ENCODE results near the gene FBLN7. TPM values are rescaled to one million over a fixed set of nuclear protein-coding genes. Genes with fewer than 3 reads are reported as not detected.

The FBLN7 gene
- total and polyA plus RNA-seq, 8 donors, result 2.6 to 19.1 (median 13.3) TPM

DNA sequence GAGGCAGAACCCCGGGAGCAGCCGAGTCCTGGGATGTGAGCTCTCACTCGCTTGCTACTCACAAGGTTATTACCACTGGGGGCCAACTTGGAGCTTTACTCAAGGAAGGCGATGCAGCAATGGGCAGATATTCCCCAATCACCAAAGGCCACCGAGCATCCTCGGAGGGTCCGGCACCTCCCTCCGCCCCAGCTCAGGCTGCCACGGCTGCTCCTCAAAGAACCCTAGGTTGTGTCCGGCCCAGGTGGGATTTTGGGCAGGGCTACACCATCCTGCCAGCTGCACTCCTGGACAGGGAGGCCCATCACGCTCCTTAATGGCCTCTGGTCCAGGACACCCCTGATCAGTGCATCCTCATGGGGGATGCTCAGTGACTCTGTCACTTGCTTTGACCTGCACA is 24.8 kb downstream of the FBLN7 start:
- no peak overlapping the region for H3K27ac ChIP-seq
- TF ChIP-seq, protein P1, sequence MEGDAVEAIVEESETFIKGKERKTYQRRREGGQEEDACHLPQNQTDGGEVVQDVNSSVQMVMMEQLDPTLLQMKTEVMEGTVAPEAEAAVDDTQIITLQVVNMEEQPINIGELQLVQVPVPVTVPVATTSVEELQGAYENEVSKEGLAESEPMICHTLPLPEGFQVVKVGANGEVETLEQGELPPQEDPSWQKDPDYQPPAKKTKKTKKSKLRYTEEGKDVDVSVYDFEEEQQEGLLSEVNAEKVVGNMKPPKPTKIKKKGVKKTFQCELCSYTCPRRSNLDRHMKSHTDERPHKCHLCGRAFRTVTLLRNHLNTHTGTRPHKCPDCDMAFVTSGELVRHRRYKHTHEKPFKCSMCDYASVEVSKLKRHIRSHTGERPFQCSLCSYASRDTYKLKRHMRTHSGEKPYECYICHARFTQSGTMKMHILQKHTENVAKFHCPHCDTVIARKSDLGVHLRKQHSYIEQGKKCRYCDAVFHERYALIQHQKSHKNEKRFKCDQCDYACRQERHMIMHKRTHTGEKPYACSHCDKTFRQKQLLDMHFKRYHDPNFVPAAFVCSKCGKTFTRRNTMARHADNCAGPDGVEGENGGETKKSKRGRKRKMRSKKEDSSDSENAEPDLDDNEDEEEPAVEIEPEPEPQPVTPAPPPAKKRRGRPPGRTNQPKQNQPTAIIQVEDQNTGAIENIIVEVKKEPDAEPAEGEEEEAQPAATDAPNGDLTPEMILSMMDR (IDR thresholded peaks at IDR 0.05), result no peak
- DNase-seq (no peak), ATAC-seq (no peak)
- no peak overlapping the region for H3K4me3 ChIP-seq
- intact Hi-C loops (cut with DNase I), result no loop called here
- H3K36me3 ChIP-seq, result no peaks in the 10 kb centered on the region
- no peaks in the 10 kb centered on the region for H3K27me3 ChIP-seq
- H3K9me3 ChIP-seq, result no peaks in the 10 kb centered on the region
- no peaks in the 10 kb centered on the region for H3K4me1 ChIP-seq

GRCh38 chr2:112163541-112163981 is 25.4 kb downstream of the FBLN7 start:
- intact Hi-C loops (cut with DNase I), result no loop called here
- TF ChIP-seq, protein P1 (IDR thresholded peaks at IDR 0.05), result no peak
- DNase-seq (no peak), ATAC-seq (no peak)
- Histone ChIP-seq H3K27ac (no peak overlapping the region), H3K4me3 (no peak overlapping the region), H3K36me3 (no peaks in the 10 kb centered on the region), H3K9me3 (no peaks in the 10 kb centered on the region), H3K27me3 (no peaks in the 10 kb centered on the region), H3K4me1 (no peaks in the 10 kb centered on the region)

DNA sequence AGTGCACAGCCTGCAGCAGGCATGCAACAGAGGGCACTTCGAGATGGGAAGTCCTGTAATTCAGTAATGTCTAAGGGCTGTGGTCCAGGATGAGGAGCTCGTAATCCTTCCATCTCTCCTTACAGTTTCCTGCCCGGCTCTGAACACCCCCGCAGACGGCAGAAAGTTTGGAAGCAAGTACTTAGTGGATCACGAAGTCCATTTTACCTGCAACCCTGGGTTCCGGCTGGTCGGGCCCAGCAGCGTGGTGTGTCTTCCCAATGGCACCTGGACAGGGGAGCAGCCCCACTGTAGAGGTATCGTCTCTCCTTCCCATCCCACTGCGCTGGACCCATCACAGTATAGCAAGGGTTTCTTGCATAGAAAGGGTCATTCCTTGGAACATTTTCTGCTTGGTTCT is 26.7 kb downstream of the FBLN7 start:
- TF ChIP-seq, protein P1 (IDR thresholded peaks at IDR 0.05), result no peak
- intact Hi-C loops (cut with DNase I), result no loop called here
- Histone ChIP-seq H3K36me3 (no peaks in the 10 kb centered on the region), H3K4me3 (no peak overlapping the region), H3K27ac (no peak overlapping the region), H3K9me3 (no peaks in the 10 kb centered on the region), H3K27me3 (no peaks in the 10 kb centered on the region), H3K4me1 (no peaks in the 10 kb centered on the region)
- DNase-seq (no peak), ATAC-seq (no peak)

- H3K27ac ChIP-seq, result no peak overlapping the region
- ATAC-seq (no peak), DNase-seq (no peak)
- H3K36me3 ChIP-seq, result no peaks in the 10 kb centered on the region
- H3K4me1 ChIP-seq, result no peaks in the 10 kb centered on the region
- intact Hi-C loops (cut with DNase I), result no loop called here
- H3K4me3 ChIP-seq, result no peak overlapping the region
- TF ChIP-seq, protein P1 (IDR thresholded peaks at IDR 0.05), result no peak
- no peaks in the 10 kb centered on the region for H3K27me3 ChIP-seq
- no peaks in the 10 kb centered on the region for H3K9me3 ChIP-seq
These were observed 27.1 kb downstream of the FBLN7 start for GRCh38 chr2:112165296-112165695.

GRCh38 chr2:112166806-112167499 is 28.8 kb downstream of the FBLN7 start:
- no peak for DNase-seq
- Histone ChIP-seq H3K4me3 (no peak overlapping the region), H3K27me3 (no peaks in the 10 kb centered on the region), H3K27ac (no peak overlapping the region), H3K36me3 (no peaks in the 10 kb centered on the region), H3K9me3 (no peaks in the 10 kb centered on the region), H3K4me1 (no peaks in the 10 kb centered on the region)
- intact Hi-C loops (cut with DNase I), result no loop called here
- TF ChIP-seq, protein P1 (IDR thresholded peaks at IDR 0.05), result no peak
- no peak for ATAC-seq

Data from left lung (tissue), 10 donors.